Measurements from ENCODE around the gene HMGCR.
"Not testable (repeated sequence)": the region's sequence is repeated elsewhere in the genome, so short reads cannot be mapped to it uniquely, and the experiment has no call there.

DNA sequence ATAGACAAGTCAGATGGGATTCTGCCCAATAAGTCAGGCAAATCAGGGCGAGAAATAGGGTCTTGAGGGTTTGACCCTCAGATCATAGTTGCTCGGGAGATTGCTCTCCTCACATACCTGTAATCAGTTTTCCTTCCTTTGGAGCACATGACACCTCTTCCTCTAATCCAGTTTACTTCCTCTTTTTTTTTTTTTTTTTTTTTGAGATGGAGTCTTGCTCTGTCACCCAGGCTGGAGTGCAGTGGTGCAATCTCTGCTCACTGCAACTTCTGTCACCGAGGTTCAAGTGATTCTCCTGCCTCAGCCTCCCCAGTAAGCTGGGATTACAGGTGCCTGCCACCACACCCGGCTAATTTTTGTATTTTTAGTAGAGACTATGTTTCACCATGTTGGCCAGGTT is 17.9 kb upstream of the HMGCR start:
- TF ChIP-seq, protein P1, sequence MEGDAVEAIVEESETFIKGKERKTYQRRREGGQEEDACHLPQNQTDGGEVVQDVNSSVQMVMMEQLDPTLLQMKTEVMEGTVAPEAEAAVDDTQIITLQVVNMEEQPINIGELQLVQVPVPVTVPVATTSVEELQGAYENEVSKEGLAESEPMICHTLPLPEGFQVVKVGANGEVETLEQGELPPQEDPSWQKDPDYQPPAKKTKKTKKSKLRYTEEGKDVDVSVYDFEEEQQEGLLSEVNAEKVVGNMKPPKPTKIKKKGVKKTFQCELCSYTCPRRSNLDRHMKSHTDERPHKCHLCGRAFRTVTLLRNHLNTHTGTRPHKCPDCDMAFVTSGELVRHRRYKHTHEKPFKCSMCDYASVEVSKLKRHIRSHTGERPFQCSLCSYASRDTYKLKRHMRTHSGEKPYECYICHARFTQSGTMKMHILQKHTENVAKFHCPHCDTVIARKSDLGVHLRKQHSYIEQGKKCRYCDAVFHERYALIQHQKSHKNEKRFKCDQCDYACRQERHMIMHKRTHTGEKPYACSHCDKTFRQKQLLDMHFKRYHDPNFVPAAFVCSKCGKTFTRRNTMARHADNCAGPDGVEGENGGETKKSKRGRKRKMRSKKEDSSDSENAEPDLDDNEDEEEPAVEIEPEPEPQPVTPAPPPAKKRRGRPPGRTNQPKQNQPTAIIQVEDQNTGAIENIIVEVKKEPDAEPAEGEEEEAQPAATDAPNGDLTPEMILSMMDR (IDR thresholded peaks at IDR 0.05): not testable (repeated sequence)
- TF ChIP-seq POLR2A (IDR thresholded peaks at IDR 0.05): not testable (repeated sequence)

All from ovary (tissue), 3 donors.